GM23248 (cell line): ENCODE data around the gene TRAP1.

ENCODE experiments used
- EZH2 ChIP-seq: fragments of 200-600 bp; sonication (generic); IDR thresholded peaks from 2 replicates; pipeline ENCODE4 v1.6.1; 2018; ENCODE audit warnings: antibody characterized with exemption, mild to moderate bottlenecking; ENCODE audit not compliant: insufficient read depth, poor library complexity, severe bottlenecking
- EZH2phosphoT487 ChIP-seq: fragments of 200-600 bp; sonication (generic); IDR thresholded peaks from 2 replicates; pipeline ENCODE4 v1.6.1; 2018; ENCODE audit warnings: antibody characterized with exemption, moderate library complexity, mild to moderate bottlenecking, low read depth; ENCODE audit not compliant: insufficient read depth

- TF ChIP-seq EZH2 (no peak), EZH2phosphoT487 (no peak)
These were observed 22.3 kb upstream of the TRAP1 start for GRCh38 chr16:3739636-3740035.
